HG02763 (cell line): Measurements from ENCODE around the gene GRB14.
"Not testable (repeated sequence)": the region's sequence is repeated elsewhere in the genome, so short reads cannot be mapped to it uniquely, and the experiment has no call there.

Source experiments
- ATAC-seq: cut with Tn5 transposase; IDR thresholded peaks from one replicate; pipeline ENCODE4 v1.9.1; 2021; ENCODE audit warnings: mild to moderate bottlenecking, moderate library complexity; ENCODE audit not compliant: unreplicated experiment

GRB14 gene

GRCh38 chr2:164560181-164560792 lies 61.0 kb downstream of the GRB14 start:
- ATAC-seq: no peak

- no peak for ATAC-seq
Observed at GRCh38 chr2:164558450-164558849, 62.8 kb downstream of the GRB14 start.

DNA sequence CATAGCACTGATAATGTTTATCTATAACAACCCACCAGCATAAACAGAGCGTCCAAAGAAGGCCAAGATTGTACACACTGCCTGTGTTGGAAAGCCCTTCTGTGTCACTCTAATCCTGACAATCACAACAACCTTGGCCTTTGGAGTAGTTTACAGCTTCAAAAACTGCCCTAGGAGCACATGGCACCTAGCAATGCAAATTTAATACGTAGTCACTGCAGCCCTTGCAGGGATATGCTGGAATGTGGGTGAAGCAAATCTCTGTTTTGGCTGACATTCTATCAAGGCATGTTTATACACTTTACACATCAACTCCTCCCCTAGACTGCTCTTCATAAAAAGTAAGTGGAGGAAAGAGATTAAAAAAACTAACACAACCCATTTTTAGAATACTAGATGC lies 66.8 kb downstream of the GRB14 start:
- ATAC-seq: no peak

DNA sequence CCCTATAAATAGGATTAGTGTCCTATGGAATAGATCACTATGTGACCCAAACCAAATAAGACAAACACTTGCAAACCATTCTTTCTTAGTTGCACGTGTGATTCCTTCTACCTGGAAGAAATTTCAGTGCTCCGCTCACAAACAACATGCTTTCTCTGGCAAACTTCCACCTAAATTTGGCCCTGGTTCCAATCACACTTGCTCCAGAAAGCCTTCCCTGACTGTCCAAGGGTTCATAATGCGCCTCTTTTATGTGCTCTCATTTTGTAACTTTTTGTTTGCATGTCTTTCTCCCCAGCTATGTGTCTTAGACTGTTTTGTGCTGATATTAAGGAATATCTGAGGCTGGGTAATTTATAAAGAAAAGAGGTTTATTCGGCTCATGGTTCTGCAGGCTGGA lies 69.8 kb downstream of the GRB14 start:
- ATAC-seq: no peak

GRCh38 chr2:164549705-164550104 lies 71.6 kb downstream of the GRB14 start:
- ATAC-seq: not testable (repeated sequence)

GRCh38 chr2:164545484-164545883 lies 75.8 kb downstream of the GRB14 start:
- no peak for ATAC-seq

DNA sequence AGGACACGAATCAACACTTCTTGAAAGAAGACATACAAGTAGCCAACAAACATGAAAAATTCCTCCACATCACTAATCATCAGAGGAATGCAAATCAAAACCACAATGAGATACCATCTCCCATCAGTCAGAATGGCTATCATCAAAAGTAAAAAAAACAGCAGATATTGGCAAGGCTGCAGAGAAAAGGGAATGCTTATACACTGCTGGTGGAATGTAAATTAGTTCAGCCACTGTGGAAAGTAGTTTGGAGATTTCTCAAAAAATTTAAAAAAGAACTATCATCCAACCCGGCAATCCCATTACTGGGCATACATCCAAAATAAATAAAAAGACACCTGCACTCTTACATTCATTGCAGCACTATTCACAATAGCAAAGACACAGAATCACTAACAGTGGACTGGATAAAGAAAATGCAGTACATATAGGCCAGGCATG lies 78.7 kb downstream of the GRB14 start:
- no peak for ATAC-seq

DNA sequence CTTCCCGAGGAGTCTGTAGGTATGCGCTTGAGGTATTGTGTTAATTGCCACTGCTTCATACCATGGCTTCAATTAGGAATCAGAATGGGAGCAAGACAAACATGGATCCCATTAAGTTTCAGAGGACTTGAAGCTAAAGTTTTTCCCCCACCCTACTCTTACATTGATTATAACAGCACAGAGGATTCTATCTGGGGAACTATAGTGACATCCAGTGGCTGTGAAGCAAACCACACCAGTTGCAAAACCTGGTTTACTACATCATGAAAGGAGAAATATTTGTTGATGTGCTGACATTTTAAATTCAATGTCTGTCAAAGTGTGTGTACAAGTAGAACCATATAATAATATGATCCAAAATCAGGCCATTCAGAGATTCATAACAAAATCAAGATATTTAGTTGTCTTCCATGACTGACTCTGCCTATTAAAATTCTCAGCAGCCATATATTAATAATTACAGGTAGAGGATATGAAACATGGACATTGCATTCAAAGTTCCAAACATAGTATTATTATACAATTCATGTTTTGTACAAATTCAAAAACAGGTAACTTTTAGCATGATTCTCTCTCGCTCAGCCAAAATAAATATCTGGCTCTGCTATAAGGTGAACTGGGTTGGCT lies 82.9 kb downstream of the GRB14 start:
- no peak for ATAC-seq

DNA sequence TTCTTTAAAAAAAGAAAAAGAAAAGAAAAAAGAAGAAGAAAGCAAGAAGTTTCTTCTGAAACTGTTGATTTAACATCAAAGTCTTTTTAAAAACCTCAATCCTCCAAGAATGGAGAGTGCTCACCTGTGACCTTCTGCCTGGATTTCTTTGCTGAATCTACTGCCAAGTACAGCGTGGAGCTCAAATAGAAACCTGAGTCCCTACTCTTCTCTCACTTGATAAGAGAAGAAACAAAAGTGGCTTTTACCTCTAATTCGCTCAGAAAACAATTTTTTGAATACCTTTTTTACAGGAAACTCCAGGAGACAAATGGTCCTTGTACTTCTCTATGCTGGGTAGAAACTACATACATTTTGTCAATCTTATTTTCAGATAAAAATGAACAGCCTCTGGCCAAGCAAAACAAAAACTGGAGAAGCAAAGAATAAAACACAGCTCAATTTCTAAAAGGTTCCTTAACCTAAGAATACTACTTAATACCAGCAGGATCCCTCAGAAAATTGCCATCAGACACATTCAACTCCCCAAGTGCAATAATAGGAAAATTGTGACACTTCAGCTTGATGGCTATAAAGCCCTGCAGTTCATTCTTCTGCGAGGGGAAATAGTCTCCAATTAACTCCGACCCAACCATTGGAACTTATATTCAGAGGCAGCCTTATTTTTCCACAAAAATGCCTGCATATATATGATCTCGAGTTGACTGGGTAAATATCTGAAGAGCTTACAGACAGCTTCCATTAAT lies 85.8 kb downstream of the GRB14 start:
- no peak for ATAC-seq

DNA sequence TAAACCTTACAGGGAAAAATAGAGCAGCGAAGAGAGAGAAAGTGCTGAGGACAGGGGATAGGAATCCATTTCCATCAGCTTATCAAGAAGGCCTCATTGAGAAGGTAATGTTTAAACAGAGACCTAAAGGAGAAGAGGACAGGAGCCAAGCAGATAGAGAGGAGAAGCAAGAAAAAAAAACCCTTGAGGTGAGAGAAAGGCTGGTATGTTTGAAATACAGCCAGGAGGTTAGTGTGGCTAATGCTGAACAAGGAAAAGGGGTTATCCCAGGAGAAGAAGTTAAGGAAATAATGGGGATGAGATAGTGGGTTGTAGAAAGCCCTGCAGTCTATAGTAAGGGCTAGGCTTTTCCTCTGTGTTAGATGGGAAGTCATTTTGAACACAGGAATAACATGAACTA lies 90.8 kb downstream of the GRB14 start:
- ATAC-seq: no peak

DNA sequence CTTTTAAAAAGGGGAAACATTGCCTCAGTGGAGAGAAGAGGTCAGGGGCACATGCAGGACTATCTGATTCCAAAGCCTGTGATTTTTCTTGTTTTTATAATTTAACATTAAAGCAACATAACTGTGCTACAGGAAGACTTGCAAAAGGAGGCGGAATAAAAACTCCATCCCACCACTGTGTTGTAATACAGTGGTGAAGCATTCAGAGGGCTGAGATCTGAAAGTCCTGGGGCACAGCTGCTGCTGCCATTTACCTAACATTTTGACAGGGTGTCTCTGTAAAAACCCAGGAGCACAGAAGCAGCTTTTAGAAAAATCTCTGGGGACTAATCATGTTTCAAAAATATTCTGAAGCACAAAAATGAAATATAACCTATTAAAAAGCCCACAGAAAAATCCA lies 97.6 kb downstream of the GRB14 start:
- ATAC-seq: no peak

DNA sequence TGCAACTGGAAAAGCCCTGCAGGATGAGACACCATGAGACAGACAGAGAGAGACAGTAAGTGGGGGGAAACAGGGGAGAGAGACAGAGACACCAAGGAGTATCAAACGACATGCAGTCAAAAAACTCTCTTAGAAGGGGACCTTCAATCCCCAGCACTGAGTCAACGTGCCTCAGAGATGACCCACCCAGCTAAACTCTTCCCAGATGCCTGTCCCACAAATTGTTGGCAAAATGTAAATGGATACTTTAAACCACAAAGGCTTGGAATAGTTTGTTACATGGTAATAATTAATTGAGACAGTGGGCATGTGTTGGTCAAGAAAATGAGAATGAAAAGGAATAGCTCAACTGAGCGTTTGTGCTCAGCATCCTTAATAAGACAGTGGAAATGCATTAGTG lies 98.3 kb downstream of the GRB14 start:
- ATAC-seq: no peak

DNA sequence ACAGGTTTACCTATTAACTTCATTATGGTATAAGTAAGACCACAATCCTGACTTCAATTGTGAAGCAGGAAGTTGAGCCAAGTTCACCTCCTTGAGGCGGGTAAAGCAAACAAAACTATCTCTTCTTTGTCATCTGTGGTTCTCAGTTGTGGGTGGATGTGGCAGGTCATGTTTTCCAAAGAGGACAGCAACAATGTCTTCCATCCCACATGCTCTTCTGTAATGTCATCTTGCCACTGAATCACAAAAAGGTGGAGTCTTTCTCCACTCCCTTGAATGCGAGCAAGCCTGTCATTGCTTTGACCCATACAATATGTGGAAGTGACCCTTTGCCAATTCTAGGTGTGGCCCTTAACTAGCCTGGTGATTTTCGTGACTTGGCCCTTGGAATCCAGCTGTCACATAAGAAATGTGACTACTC lies 98.7 kb downstream of the GRB14 start:
- ATAC-seq: no peak

DNA sequence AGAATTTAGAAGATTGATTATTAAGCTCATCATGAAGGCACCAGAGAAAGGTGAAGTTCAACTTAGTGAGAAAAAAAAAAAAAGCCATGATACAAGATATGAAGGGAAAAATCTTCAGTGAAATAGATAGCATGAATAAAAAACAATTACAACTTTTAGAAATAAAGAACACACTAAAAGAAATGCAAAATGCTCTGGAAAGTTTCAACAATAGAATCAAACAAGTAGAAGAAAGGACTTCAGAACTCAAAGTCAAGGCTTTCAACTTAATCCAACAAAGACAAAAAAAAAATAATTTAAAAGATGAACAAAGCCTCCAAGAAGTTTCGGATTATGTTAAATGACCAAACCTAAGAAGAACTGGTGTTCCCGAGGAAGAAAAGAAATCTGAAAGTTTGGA lies 105.5 kb downstream of the GRB14 start:
- no peak for ATAC-seq

DNA sequence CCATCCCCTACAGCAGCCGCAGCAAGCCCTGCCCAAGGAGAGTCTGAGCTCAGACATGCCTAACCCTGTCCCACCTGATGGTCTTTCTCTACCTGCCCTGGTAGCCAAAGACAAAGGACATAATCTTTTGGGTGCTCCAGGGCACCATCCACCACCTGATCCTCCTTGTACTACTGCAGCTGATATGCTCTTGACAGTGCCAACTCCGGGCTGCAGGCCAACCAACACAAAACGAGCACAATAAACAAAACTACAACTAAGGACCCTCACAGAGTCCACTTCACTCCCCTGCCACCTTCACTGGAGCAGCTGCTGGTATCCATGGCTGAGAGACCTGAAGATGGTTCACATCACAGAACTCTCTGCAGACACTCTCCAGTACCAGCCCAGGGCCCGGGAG lies 106.3 kb downstream of the GRB14 start:
- ATAC-seq: no peak

DNA sequence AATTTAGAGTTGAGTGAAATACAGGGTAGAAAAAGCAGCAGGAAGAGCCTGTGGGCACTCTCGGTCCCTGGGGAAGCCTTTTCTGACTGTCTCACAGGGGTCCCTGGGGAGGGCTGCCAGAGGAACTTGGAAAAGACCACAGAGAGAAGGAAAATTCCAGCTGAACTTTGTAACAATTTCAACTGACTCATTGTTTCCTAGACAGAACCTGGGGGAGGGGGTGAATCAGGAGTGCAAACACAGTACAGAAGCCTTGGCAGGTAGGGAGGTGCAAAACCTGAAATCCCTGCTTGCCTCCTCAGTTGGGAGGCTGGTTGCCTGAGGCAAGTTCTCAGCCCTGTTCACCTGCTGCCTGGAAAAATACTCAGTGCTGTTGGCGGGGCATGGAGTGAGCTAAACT lies 106.8 kb downstream of the GRB14 start:
- ATAC-seq: no peak

DNA sequence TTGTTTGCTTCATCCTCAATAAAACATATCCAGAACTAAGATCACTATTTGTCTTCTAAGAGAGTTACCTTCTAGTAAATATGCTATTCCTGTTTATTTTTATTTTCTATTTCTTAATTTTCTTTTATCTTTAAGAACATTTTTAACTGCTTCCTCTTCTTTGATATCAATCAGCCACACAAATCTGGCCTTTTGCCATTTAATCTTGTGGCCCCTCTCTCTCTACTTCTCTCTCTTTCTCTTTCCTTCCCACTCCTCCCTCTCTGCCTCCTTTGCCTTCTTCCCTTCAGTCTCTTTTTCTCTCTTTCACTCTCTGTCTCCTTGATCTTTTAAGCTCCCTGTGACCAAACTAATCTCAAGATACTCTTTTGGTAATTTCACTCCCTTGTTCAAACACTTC lies 108.4 kb downstream of the GRB14 start:
- no peak for ATAC-seq

DNA sequence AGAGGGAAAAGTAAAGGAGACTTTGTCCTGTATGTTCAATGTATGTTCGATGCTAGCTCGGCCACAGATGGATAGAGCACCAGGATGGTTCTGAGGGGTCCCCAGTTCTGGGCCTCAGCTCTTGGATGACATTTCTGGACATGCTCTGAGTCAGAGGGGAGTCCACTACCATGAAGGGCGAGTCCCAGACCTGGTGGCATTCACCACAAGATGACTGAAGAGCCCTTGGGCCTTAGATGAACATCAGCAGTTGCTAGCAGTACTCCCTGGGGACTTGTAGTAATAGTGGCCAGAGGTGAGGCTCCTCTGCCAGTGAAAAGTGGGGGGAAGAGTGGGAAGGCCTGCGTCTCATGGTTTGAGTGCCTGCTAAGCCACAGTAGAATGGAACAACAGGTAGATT lies 109.5 kb downstream of the GRB14 start:
- ATAC-seq: no peak

GRCh38 chr2:164510895-164511294 lies 110.4 kb downstream of the GRB14 start:
- no peak for ATAC-seq

DNA sequence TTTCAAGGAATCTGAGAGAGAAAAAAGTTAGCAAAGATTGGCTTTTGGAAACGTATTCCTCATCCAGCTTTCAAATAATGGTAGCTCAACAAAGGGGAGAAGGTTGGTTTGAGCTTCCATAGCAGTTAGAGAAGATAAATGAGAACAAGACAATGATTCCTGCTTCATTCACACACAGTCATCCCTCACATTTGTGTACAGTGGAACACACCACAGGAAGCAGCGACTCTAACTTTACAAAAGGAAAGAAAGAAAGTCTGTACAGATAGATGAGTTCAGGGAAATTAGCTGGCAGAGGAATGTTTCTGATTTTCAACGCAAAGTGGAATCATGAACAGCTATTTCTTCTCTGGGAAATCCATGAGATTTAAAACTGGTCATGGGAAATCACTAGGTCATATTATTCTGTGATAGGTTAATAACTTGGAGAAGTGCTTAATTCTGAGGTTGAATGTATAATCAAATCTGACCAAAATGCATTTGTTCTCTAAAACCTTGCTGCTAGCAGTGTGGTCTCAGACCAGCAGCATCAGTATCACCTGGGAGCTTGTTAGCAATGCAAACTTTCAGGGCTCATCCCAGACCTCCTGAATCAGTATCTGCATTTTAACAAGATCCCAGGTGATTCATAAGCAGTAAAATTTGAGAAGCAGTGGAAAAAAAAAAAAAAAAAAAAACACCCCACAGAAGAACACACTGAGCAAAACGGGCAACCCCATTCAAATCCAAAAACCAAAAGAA lies 112.0 kb downstream of the GRB14 start:
- ATAC-seq: no peak

DNA sequence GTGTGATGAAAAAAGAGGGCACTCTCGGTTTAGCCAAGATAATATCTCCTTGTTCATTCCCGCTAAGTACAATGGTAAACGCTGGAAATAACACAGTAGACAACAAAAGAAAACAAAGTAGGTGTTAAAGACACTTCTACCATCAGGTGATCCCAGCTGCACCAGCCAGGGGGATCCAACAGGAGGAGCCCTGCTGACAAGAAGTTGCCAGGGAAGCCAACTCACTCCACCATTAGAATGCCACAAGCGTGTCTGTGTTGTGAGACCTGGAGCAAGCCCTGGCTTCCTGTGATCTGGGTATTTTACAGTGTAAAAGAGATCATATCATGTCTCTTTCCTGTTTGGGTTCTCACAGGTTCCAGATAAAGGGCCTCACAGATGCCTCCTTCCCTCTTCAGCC lies 117.0 kb downstream of the GRB14 start:
- ATAC-seq: no peak

GRCh38 chr2:164498836-164499235 lies 122.4 kb downstream of the GRB14 start:
- no peak for ATAC-seq
